Mammary epithelial cell (primary cell): ENCODE measurements around the gene OR51V1.

Experiments used
- EZH2 ChIP-seq: IDR thresholded peaks from 2 replicates; pipeline ENCODE4 v1.6.1; 2012; ENCODE audit warnings: low read length, inconsistent platforms, borderline replicate concordance
- TF ChIP-seq, protein P1 (sequence below), 2 donors: IDR thresholded peaks in 1 of 2; conservative IDR thresholded peaks in 1 of 2; 2 replicates each; pipeline ENCODE4 v1.5.1; 2011 to 2012; ENCODE audit warnings: inconsistent platforms in 2 of 2, low read length in 2 of 2, mild to moderate bottlenecking in 2 of 2, control low read depth in 1 of 2, low read depth in 1 of 2; ENCODE audit not compliant: insufficient read depth in 1 of 2; ENCODE audit errors: extremely low read depth in 1 of 2

DNA sequence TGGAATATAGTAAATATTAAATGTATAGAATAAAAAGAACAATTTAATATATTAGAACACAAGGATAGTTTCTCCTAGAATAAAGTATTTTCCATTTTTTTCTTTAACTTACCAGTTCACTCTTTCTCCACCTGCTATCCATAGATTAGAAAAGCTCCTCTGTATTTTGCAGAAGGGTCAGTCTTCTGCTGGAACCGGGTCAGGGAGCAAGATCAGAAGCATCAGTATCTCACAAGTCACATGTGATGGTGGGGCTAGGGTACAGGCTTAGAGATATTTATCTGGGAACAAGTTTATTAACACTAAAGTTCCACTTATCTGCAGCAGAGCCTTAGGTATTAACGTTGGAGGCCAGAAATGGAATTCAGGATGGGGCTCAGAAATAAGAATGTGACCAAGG, 28.6 kb downstream of the OR51V1 start:
- TF ChIP-seq, protein P1, sequence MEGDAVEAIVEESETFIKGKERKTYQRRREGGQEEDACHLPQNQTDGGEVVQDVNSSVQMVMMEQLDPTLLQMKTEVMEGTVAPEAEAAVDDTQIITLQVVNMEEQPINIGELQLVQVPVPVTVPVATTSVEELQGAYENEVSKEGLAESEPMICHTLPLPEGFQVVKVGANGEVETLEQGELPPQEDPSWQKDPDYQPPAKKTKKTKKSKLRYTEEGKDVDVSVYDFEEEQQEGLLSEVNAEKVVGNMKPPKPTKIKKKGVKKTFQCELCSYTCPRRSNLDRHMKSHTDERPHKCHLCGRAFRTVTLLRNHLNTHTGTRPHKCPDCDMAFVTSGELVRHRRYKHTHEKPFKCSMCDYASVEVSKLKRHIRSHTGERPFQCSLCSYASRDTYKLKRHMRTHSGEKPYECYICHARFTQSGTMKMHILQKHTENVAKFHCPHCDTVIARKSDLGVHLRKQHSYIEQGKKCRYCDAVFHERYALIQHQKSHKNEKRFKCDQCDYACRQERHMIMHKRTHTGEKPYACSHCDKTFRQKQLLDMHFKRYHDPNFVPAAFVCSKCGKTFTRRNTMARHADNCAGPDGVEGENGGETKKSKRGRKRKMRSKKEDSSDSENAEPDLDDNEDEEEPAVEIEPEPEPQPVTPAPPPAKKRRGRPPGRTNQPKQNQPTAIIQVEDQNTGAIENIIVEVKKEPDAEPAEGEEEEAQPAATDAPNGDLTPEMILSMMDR (conservative IDR thresholded peaks at IDR 0.05 in 1 of 2, IDR thresholded peaks at IDR 0.05 in 1 of 2; ENCODE audit: extremely low read depth in 1 of 2, insufficient read depth in 1 of 2, low read depth in 1 of 2, low read length in 2 of 2): no peak
- no peak for TF ChIP-seq EZH2
